ENCODE results near the gene TUBG2. TPM values are rescaled to one million over a fixed set of nuclear protein-coding genes. Genes with fewer than 3 reads are reported as not detected.

TUBG2 gene
- total and polyA plus RNA-seq, 2 donors (not counting 1 experiment from before 2014, with no cell fraction given): 16.7 to 19.0 TPM

- no peak overlapping the region for H3K4me2 ChIP-seq (replicated peaks; ENCODE audit: low read depth, low read length, poor library complexity, severe bottlenecking)
- no peaks in the 10 kb centered on the region for H4K20me1 ChIP-seq (ENCODE audit: control insufficient read depth, insufficient read depth, low read length, poor library complexity, severe bottlenecking)
- peaks cover 0 to 7% (median 0%) of the 10 kb centered on the region in 3 donors for H3K9me3 ChIP-seq (ENCODE audit: control extremely low read depth in 1 of 3, control insufficient read depth in 2 of 3, insufficient read depth in 1 of 3, low read length in 2 of 3)
- H3K9ac ChIP-seq (ENCODE audit: low read length): no peak overlapping the region
- H3K79me2 ChIP-seq (ENCODE audit: control insufficient read depth, insufficient read depth, low read length): no peaks in the 10 kb centered on the region
- ChIA-PET POLR2A (interaction anchor here (0.5 kb wide), 1 partner anchor 335 kb away, joined by 4 read pairs; no protein-coding TSS in a partner anchor), CTCF (no interaction called here)
- intact Hi-C loops (cut with micrococcal nuclease): no loop called here
- Mint-ChIP-seq H3K27ac (no peak overlapping the region), H3K27me3 (no peaks in the 10 kb centered on the region), H3K9me3 (ENCODE audit: insufficient read depth) (no peaks in the 10 kb centered on the region), H3K4me1 (peaks cover 10% of the 10 kb centered on the region), H3K4me3 (no peak overlapping the region)
- H3K27ac ChIP-seq (ENCODE audit: low read length in 2 of 2): no peak overlapping the region
- H3K4me1 ChIP-seq (ENCODE audit: control insufficient read depth in 2 of 2, insufficient read depth in 2 of 2, low read length in 2 of 2): peaks cover 10% of the 10 kb centered on the region in 2 donors
- no peak for TF ChIP-seq EZH2 (IDR thresholded peaks at IDR 0.05; ENCODE audit: borderline replicate concordance, insufficient read depth, low read depth, low read length, poor library complexity, severe bottlenecking)
- no peak for TF ChIP-seq CTCF (IDR thresholded peaks at IDR 0.05)
- H2AFZ ChIP-seq (ENCODE audit: insufficient read depth, low read depth, low read length, poor library complexity, severe bottlenecking): no peak overlapping the region
- DNase-seq (no peak), ATAC-seq (ENCODE audit: low read depth) (no peak)
- H3K4me3 ChIP-seq (ENCODE audit: control extremely low read depth in 1 of 5, extremely low read depth in 1 of 5, insufficient read depth in 1 of 5, low read depth in 2 of 5, low read length in 4 of 5): no peak overlapping the region
- H3K36me3 ChIP-seq (replicated peaks in 1 of 2; ENCODE audit: control extremely low read depth in 1 of 2, control insufficient read depth in 1 of 2, extremely low read depth in 1 of 2, insufficient read depth in 2 of 2, low read length in 1 of 2): no peaks in the 10 kb centered on the region
- peaks cover 0 to 3% (median under 1%) of the 10 kb centered on the region in 4 experiments for H3K27me3 ChIP-seq (replicated peaks in 1 of 4; ENCODE audit: control extremely low read depth in 1 of 4, control insufficient read depth in 3 of 4, insufficient read depth in 4 of 4, low read length in 3 of 4)
- WGBS (ENCODE audit: insufficient coverage): 98% methylated on average over 23 of the region's 27 CpGs
Measured at GRCh38 chr17:42687707-42688320, 28.7 kb downstream of the TUBG2 start.

GRCh38 chr17:42690596-42690995, 31.5 kb downstream of the TUBG2 start:
- Mint-ChIP-seq H3K9me3 (ENCODE audit: insufficient read depth) (no peaks in the 10 kb centered on the region), H3K27ac (no peak overlapping the region), H3K27me3 (no peaks in the 10 kb centered on the region), H3K4me1 (no peaks in the 10 kb centered on the region), H3K4me3 (no peak overlapping the region)
- H3K4me1 ChIP-seq (ENCODE audit: control insufficient read depth in 2 of 2, insufficient read depth in 2 of 2, low read length in 2 of 2): no peaks in the 10 kb centered on the region
- DNase-seq: no peak
- CTCF ChIA-PET: interaction anchor here (1.2 kb wide), 1 partner anchor 11 kb away, joined by 3 read pairs; no protein-coding TSS in a partner anchor
- H3K79me2 ChIP-seq (ENCODE audit: control insufficient read depth, insufficient read depth, low read length): no peaks in the 10 kb centered on the region
- H2AFZ ChIP-seq (ENCODE audit: insufficient read depth, low read depth, low read length, poor library complexity, severe bottlenecking): no peak overlapping the region
- POLR2A ChIA-PET: no interaction called here
- no peak overlapping the region for H3K9ac ChIP-seq (ENCODE audit: low read length)
- no peaks in the 10 kb centered on the region for H3K36me3 ChIP-seq (replicated peaks in 1 of 2; ENCODE audit: control extremely low read depth in 1 of 2, control insufficient read depth in 1 of 2, extremely low read depth in 1 of 2, insufficient read depth in 2 of 2, low read length in 1 of 2)
- ATAC-seq (ENCODE audit: low read depth): no peak
- H3K4me3 ChIP-seq (ENCODE audit: control extremely low read depth in 1 of 5, extremely low read depth in 1 of 5, insufficient read depth in 1 of 5, low read depth in 2 of 5, low read length in 4 of 5): no peak overlapping the region
- H3K9me3 ChIP-seq (ENCODE audit: control extremely low read depth in 1 of 3, control insufficient read depth in 2 of 3, insufficient read depth in 1 of 3, low read length in 2 of 3): no peaks in the 10 kb centered on the region
- no peak overlapping the region for H3K4me2 ChIP-seq (replicated peaks; ENCODE audit: low read depth, low read length, poor library complexity, severe bottlenecking)
- no peaks in the 10 kb centered on the region for H4K20me1 ChIP-seq (ENCODE audit: control insufficient read depth, insufficient read depth, low read length, poor library complexity, severe bottlenecking)
- no peaks in the 10 kb centered on the region for H3K27me3 ChIP-seq (replicated peaks in 1 of 4; ENCODE audit: control extremely low read depth in 1 of 4, control insufficient read depth in 3 of 4, insufficient read depth in 4 of 4, low read length in 3 of 4)
- TF ChIP-seq CTCF (IDR thresholded peaks at IDR 0.05) (no peak), EZH2 (IDR thresholded peaks at IDR 0.05; ENCODE audit: borderline replicate concordance, insufficient read depth, low read depth, low read length, poor library complexity, severe bottlenecking) (no peak)
- 89% methylated on average over 10 of the region's 10 CpGs for WGBS (ENCODE audit: insufficient coverage)
- intact Hi-C loops (cut with micrococcal nuclease): no loop called here
- H3K27ac ChIP-seq (ENCODE audit: low read length in 2 of 2): no peak overlapping the region
